K562 (cell line): Measurements from ENCODE around the gene SLCO2A1. TPM values are rescaled to one million over a fixed set of nuclear protein-coding genes. Genes with fewer than 3 reads are reported as not detected.

Experiments
- CCNT2 ChIP-seq: IDR thresholded peaks from 2 replicates; pipeline ENCODE4 v1.6.1; 2011; ENCODE audit warnings: borderline replicate concordance, low read depth, mild to moderate bottlenecking, moderate library complexity, mixed read lengths, low read length; ENCODE audit not compliant: insufficient read length; ENCODE audit errors: extremely low read depth
- CXXC5 ChIP-seq: fragments of 250-450 bp; sonication (Bioruptor Pico); IDR thresholded peaks from 2 replicates; pipeline ENCODE4 v1.8.0; 2022; ENCODE audit warnings: inconsistent platforms, mild to moderate bottlenecking, moderate library complexity
- E2F6 ChIP-seq, 2 experiments: IDR thresholded peaks; 2 replicates each; pipeline ENCODE4 v1.6.1; 2011; ENCODE audit warnings: borderline replicate concordance in 1 of 2, control low read depth in 1 of 2, low read depth in 1 of 2, low read length in 1 of 2, mild to moderate bottlenecking in 1 of 2, mixed read lengths in 1 of 2, moderate library complexity in 1 of 2; ENCODE audit not compliant: insufficient read depth in 1 of 2, insufficient read length in 1 of 2, poor library complexity in 1 of 2, severe bottlenecking in 1 of 2; ENCODE audit errors: extremely low read depth in 1 of 2
- HMBOX1 ChIP-seq: sonication (generic); IDR thresholded peaks from 2 replicates; pipeline ENCODE4 v1.6.1; 2016
- JUN ChIP-seq, 2 experiments: sonication (generic) in 1 of 2; formaldehyde crosslinking in 1 of 2; IDR thresholded peaks; 2 replicates each; pipeline versions ENCODE4 v1.6.1 to v1.8.0; 2012 to 2022; ENCODE audit warnings: borderline replicate concordance in 2 of 2, mild to moderate bottlenecking in 2 of 2, improper control_type of control experiment in 1 of 2, low read depth in 1 of 2, low read length in 1 of 2, missing genetic modification reagents in 1 of 2
- MAX ChIP-seq: sonication (generic); formaldehyde crosslinking; IDR thresholded peaks from 2 replicates; pipeline ENCODE4 v1.9.0; 2022; ENCODE audit warnings: mild to moderate bottlenecking, missing genetic modification reagents
- NR2C1 ChIP-seq, 2 experiments: fragments of 450-650 bp; IDR thresholded peaks; 2 replicates each; pipeline ENCODE4 v1.6.1; 2017; ENCODE audit warnings: mild to moderate bottlenecking in 2 of 2, antibody characterized with exemption in 1 of 2, inconsistent platforms in 1 of 2, missing compliant biosample characterization in 1 of 2, missing genetic modification characterization in 1 of 2
- RFX5 ChIP-seq: IDR thresholded peaks from 2 replicates; pipeline ENCODE4 v1.6.1; 2011; ENCODE audit warnings: low read depth, mild to moderate bottlenecking, improper control_type of control experiment, low read length
- TARDBP ChIP-seq: fragments of 450-650 bp; IDR thresholded peaks from 2 replicates; pipeline ENCODE4 v1.6.1; 2016
- ZBTB2 ChIP-seq: fragments of 450-650 bp; IDR thresholded peaks from 2 replicates; pipeline ENCODE4 v1.6.1; 2016; ENCODE audit warnings: antibody characterized with exemption
- ZBTB7A ChIP-seq: IDR thresholded peaks from 2 replicates; pipeline ENCODE4 v1.6.1; 2011; ENCODE audit warnings: low read depth, mild to moderate bottlenecking, low read length, moderate library complexity, borderline replicate concordance; ENCODE audit not compliant: control insufficient read depth
- ZEB2 ChIP-seq: fragments of 450-650 bp; IDR thresholded peaks from 2 replicates; pipeline ENCODE4 v1.6.1; 2016
- ZFX ChIP-seq: sonication (generic); formaldehyde crosslinking; IDR thresholded peaks from 2 replicates; pipeline ENCODE4 v1.8.0; 2022; ENCODE audit warnings: mild to moderate bottlenecking, missing genetic modification reagents, moderate library complexity
- ZNF592 ChIP-seq: fragments of 450-650 bp; IDR thresholded peaks from 2 replicates; pipeline ENCODE4 v1.6.1; 2017; ENCODE audit warnings: antibody characterized with exemption, mild to moderate bottlenecking
- ZNF639 ChIP-seq, 2 experiments: fragments of 200-800 bp in 1 of 2; sonication (Bioruptor generic) in 1 of 2; sonication (generic) in 1 of 2; formaldehyde crosslinking in 1 of 2; IDR thresholded peaks in 1 of 2; conservative IDR thresholded peaks in 1 of 2; 2 replicates each; pipeline versions ENCODE4 v1.5.0 to v1.6.1; 2016 to 2020; ENCODE audit warnings: missing compliant biosample characterization in 1 of 2, missing genetic modification characterization in 1 of 2, missing genetic modification reagents in 1 of 2
- polyA plus RNA-seq, 8 experiments: library from polyadenylated mRNA; depleted of rRNA in 4 of 8; stranded (reverse) in 5 of 8; unstranded in 3 of 8; fragments of >200 nt; fragmentation: Nextera tagmentation in 2 of 8; fragmentation: Illumina TruSeq in 1 of 8; extraction: Ambion mirVana in 2 of 8; extraction: Trizol in 1 of 8; gene quantifications; 2 replicates each; pipeline versions ENCODE4 v1.2.1 to v1.2.3, GENCODE V29; 2011 to 2014; ENCODE audit warnings: inconsistent platforms in 1 of 8, missing spikeins in 1 of 8
- total RNA-seq, 7 experiments: library from RNA; depleted of rRNA in 6 of 7; stranded (reverse); fragments of >200 nt in 6 of 7; fragmentation: Illumina TruSeq in 2 of 7; extraction: Trizol in 2 of 7; gene quantifications; 2 replicates each; pipeline versions ENCODE4 v1.2.1 to v1.2.3, GENCODE V29; 2011 to 2021; ENCODE audit warnings: low replicate concordance in 1 of 7

The SLCO2A1 gene
- total and polyA plus RNA-seq, 9 of the 15 experiments (the other 6 are each of a cell fraction or from before 2014, with no cell fraction given) = 0.16 to 1.0 TPM; not detected in 7

GRCh38 chr3:133892541-133893231 lies 137.0 kb downstream of the SLCO2A1 start (continued):
- TF ChIP-seq ZNF639 (CRISPR knock-in tag; conservative IDR thresholded peaks at IDR 0.05 in 1 of 2, IDR thresholded peaks at IDR 0.05 in 1 of 2) (no peak), RFX5 (no peak), TARDBP (no peak), ZEB2 (no peak), NR2C1 (IDR thresholded peaks at IDR 0.05) (no peak), NR2C1 (tag; IDR thresholded peaks at IDR 0.05) (no peak), MAX (CRISPR knock-in tag) (no peak), CCNT2 (peak; percentile 21), CXXC5 (peak; percentile 45; the same call in 1 of the 2 replicates), ZFX (CRISPR knock-in tag) (0 out of 2 replicates have a peak, but pooled peaks have one; percentile 5), JUN (IDR thresholded peaks at IDR 0.05; ENCODE audit: borderline replicate concordance, low read depth, low read length) (0 out of 2 replicates have a peak, but pooled peaks have one; percentile 27), JUN (CRISPR knock-in tag; IDR thresholded peaks at IDR 0.05; ENCODE audit: borderline replicate concordance) (no peak), ZBTB2 (no peak), ZNF592 (peak; percentile 38; the same call in 1 of the 2 replicates), HMBOX1 (no peak), E2F6 (IDR thresholded peaks at IDR 0.05; ENCODE audit: borderline replicate concordance in 1 of 2, extremely low read depth in 1 of 2, insufficient read depth in 1 of 2, insufficient read length in 1 of 2, low read depth in 1 of 2, low read length in 1 of 2, poor library complexity in 1 of 2, severe bottlenecking in 1 of 2) (no peak), ZBTB7A (no peak)
